Measurements from ENCODE around the gene CDH4.

The CDH4 gene

GRCh38 chr20:61855286-61855685 is 603.2 kb downstream of the CDH4 start:
- TF ChIP-seq YY1 (IDR thresholded peaks at IDR 0.05; ENCODE audit: low read depth) (no peak), USF1 (IDR thresholded peaks at IDR 0.05) (no peak), CREB1 (IDR thresholded peaks at IDR 0.05; ENCODE audit: low read depth) (no peak), TCF12 (IDR thresholded peaks at IDR 0.05; ENCODE audit: low read depth) (no peak), NFIC (IDR thresholded peaks at IDR 0.05) (no peak), EGR1 (IDR thresholded peaks at IDR 0.05) (no peak), RAD21 (IDR thresholded peaks at IDR 0.05; ENCODE audit: low read depth) (no peak)
- TF ChIP-seq, protein P1, sequence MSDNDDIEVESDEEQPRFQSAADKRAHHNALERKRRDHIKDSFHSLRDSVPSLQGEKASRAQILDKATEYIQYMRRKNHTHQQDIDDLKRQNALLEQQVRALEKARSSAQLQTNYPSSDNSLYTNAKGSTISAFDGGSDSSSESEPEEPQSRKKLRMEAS (IDR thresholded peaks at IDR 0.05): no peak
- TF ChIP-seq, protein P2, sequence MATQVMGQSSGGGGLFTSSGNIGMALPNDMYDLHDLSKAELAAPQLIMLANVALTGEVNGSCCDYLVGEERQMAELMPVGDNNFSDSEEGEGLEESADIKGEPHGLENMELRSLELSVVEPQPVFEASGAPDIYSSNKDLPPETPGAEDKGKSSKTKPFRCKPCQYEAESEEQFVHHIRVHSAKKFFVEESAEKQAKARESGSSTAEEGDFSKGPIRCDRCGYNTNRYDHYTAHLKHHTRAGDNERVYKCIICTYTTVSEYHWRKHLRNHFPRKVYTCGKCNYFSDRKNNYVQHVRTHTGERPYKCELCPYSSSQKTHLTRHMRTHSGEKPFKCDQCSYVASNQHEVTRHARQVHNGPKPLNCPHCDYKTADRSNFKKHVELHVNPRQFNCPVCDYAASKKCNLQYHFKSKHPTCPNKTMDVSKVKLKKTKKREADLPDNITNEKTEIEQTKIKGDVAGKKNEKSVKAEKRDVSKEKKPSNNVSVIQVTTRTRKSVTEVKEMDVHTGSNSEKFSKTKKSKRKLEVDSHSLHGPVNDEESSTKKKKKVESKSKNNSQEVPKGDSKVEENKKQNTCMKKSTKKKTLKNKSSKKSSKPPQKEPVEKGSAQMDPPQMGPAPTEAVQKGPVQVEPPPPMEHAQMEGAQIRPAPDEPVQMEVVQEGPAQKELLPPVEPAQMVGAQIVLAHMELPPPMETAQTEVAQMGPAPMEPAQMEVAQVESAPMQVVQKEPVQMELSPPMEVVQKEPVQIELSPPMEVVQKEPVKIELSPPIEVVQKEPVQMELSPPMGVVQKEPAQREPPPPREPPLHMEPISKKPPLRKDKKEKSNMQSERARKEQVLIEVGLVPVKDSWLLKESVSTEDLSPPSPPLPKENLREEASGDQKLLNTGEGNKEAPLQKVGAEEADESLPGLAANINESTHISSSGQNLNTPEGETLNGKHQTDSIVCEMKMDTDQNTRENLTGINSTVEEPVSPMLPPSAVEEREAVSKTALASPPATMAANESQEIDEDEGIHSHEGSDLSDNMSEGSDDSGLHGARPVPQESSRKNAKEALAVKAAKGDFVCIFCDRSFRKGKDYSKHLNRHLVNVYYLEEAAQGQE (IDR thresholded peaks at IDR 0.05; ENCODE audit: low read depth): no peak

DNA sequence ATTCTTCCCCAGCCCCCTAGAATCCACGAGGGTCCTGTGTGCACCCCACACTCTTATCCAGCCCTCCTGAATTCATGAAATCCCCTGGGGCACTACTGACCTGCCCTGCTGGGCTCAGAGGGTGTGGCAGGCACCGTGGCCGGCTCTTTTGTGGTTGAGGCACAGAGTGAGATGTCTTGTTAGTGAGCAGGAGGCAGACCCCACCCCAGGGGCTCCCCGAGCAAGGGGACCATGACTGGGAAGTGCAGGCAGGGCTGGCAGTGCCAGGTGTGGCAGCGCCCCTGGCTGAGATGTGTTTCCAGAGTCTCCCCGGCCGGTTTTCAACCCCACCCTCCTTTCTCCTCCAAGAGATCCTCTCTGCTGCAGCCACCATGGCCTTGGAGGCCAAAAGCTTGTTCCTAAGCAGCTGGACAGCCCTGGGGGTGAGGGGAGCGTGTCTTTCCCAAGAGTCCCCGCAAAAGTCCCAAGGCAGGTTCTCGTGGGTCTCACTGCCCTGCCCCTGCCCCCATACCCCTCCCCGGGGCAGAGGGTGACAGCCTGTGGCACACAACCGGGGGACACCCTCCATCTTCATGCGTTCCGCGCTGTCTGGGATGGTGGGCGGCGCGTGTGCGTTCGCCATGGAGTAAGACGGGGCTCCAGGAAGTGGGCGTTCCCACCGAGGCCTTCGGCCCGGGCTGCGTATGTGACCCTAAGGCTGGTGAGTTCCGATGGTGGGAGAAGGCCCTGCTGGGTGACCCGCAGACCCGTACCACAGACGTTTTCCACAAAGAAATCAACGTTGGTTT is 604.8 kb downstream of the CDH4 start:
- TF ChIP-seq YY1 (IDR thresholded peaks at IDR 0.05; ENCODE audit: low read depth): no peak
- TF ChIP-seq ZBTB7A (IDR thresholded peaks at IDR 0.05; ENCODE audit: low read depth): no peak
- TF ChIP-seq NFIC (IDR thresholded peaks at IDR 0.05): no peak
- TF ChIP-seq, protein P1 (IDR thresholded peaks at IDR 0.05): no peak
- no peak for TF ChIP-seq TAF1 (IDR thresholded peaks at IDR 0.05; ENCODE audit: low read depth)
- TF ChIP-seq RAD21 (IDR thresholded peaks at IDR 0.05; ENCODE audit: low read depth): no peak
- TF ChIP-seq CREB1 (IDR thresholded peaks at IDR 0.05; ENCODE audit: low read depth): no peak
- TF ChIP-seq EGR1 (IDR thresholded peaks at IDR 0.05): no peak
- no peak for TF ChIP-seq CEBPB (IDR thresholded peaks at IDR 0.05)
- TF ChIP-seq USF1 (IDR thresholded peaks at IDR 0.05): no peak
- no peak for TF ChIP-seq EP300 (IDR thresholded peaks at IDR 0.05; ENCODE audit: borderline replicate concordance)
- TF ChIP-seq TEAD4 (IDR thresholded peaks at IDR 0.05): no peak
- TF ChIP-seq, protein P2 (IDR thresholded peaks at IDR 0.05; ENCODE audit: low read depth): no peak

- TF ChIP-seq EP300 (IDR thresholded peaks at IDR 0.05; ENCODE audit: borderline replicate concordance) (no peak), ZBTB7A (IDR thresholded peaks at IDR 0.05; ENCODE audit: low read depth) (no peak), TAF1 (IDR thresholded peaks at IDR 0.05; ENCODE audit: low read depth) (no peak), USF1 (IDR thresholded peaks at IDR 0.05) (no peak), RAD21 (IDR thresholded peaks at IDR 0.05; ENCODE audit: low read depth) (no peak), YY1 (IDR thresholded peaks at IDR 0.05; ENCODE audit: low read depth) (no peak), FOXM1 (IDR thresholded peaks at IDR 0.05; ENCODE audit: borderline replicate concordance, low read depth) (no peak), TCF12 (IDR thresholded peaks at IDR 0.05; ENCODE audit: low read depth) (no peak), CREB1 (IDR thresholded peaks at IDR 0.05; ENCODE audit: low read depth) (no peak), EGR1 (IDR thresholded peaks at IDR 0.05) (no peak), NFIC (IDR thresholded peaks at IDR 0.05) (no peak)
- TF ChIP-seq, protein P1 (IDR thresholded peaks at IDR 0.05): no peak
- TF ChIP-seq, protein P2 (IDR thresholded peaks at IDR 0.05; ENCODE audit: low read depth): no peak
Measured at GRCh38 chr20:61857414-61857775, 605.3 kb downstream of the CDH4 start.

DNA sequence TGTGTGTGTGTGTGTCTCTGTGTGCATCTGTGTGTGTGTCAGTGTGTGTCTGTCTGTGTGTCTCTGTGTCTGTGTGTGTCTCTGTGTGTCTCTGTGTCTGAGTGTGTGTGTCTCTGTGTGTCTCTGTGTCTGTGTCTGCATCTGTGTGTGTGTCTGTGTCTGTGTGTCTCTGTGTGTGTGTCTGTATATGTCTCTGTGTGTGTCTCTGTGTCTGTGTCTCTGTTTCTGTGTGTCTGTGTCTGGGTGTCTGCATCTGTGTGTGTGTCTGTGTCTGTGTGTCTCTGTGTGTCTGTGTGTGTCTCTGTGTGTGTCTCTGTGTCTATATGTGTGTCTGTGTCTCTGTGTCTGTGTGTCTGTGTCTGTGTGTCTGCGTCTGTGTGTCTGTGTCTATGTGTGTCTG is 605.8 kb downstream of the CDH4 start:
- TF ChIP-seq EP300 (IDR thresholded peaks at IDR 0.05; ENCODE audit: borderline replicate concordance): no peak
- TF ChIP-seq, protein P2 (IDR thresholded peaks at IDR 0.05; ENCODE audit: low read depth): no peak
- TF ChIP-seq NFIC (IDR thresholded peaks at IDR 0.05): no peak
- TF ChIP-seq EGR1 (IDR thresholded peaks at IDR 0.05): no peak
- no peak for TF ChIP-seq YY1 (IDR thresholded peaks at IDR 0.05; ENCODE audit: low read depth)
- TF ChIP-seq RAD21 (IDR thresholded peaks at IDR 0.05; ENCODE audit: low read depth): no peak
- TF ChIP-seq TEAD4 (IDR thresholded peaks at IDR 0.05): no peak
- TF ChIP-seq, protein P1 (IDR thresholded peaks at IDR 0.05): no peak
- TF ChIP-seq FOXM1 (IDR thresholded peaks at IDR 0.05; ENCODE audit: borderline replicate concordance, low read depth): no peak
- TF ChIP-seq CREB1 (IDR thresholded peaks at IDR 0.05; ENCODE audit: low read depth): no peak
- no peak for TF ChIP-seq USF1 (IDR thresholded peaks at IDR 0.05)
- TF ChIP-seq TAF1 (IDR thresholded peaks at IDR 0.05; ENCODE audit: low read depth): no peak
- TF ChIP-seq TCF12 (IDR thresholded peaks at IDR 0.05; ENCODE audit: low read depth): no peak
- TF ChIP-seq ZBTB7A (IDR thresholded peaks at IDR 0.05; ENCODE audit: low read depth): no peak
- no peak for TF ChIP-seq CEBPB (IDR thresholded peaks at IDR 0.05)

Measured in Ishikawa (cell line).